T-cell (primary cell): ENCODE data around the gene ZNF175. TPM values are rescaled to one million over a fixed set of nuclear protein-coding genes. Genes with fewer than 3 reads are reported as not detected.
"Not testable (repeated sequence)": the region's sequence is repeated elsewhere in the genome, so short reads cannot be mapped to it uniquely, and the experiment has no call there.

Experiments used
- ATAC-seq, 4 experiments: fragments of 200-7000 bp in 3 of 4; fragments of 150-1000 bp in 1 of 4; cut with Tn5 transposase; replicated peaks in 1 of 4; 1 replicate in 3 of 4; 2 replicates in 1 of 4; pipeline ENCODE4 v1.10.0; 2021; ENCODE audit warnings: moderate library complexity in 3 of 4, mild to moderate bottlenecking in 2 of 4, moderate number of reproducible peaks in 1 of 4
- CTCF ChIA-PET, 2 donors: fragments of 300-600 bp; sonication (Branson Sonifier 250); formaldehyde crosslinking; loops; one replicate each; lab custom pipeline; 2022; ENCODE audit warnings: antibody characterized with exemption in 2 of 2; lab: Charles Lee
- POLR2A ChIA-PET, 2 donors: fragments of 300-600 bp; sonication (Branson Sonifier 250); formaldehyde crosslinking; loops; one replicate each; lab custom pipeline; 2022; ENCODE audit warnings: antibody characterized with exemption in 2 of 2; lab: Charles Lee
- DNase-seq, 35 experiments: peaks; one replicate each; pipeline versions ENCODE4 v3.0.0 to v3.0.0-alpha.2; 2013 to 2023
- H3K27ac ChIP-seq: one replicate; pipeline ENCODE4 v1.5.1; 2013; ENCODE audit warnings: low read length
- H3K27me3 ChIP-seq, 2 experiments: replicated peaks in 1 of 2; 1 replicate in 1 of 2; 2 replicates in 1 of 2; pipeline versions ENCODE4 v1.6.1 to v1.7.0; 2013; ENCODE audit warnings: low read length in 1 of 2, mixed read lengths in 1 of 2; ENCODE audit not compliant: control insufficient read depth in 2 of 2, insufficient read depth in 2 of 2; ENCODE audit errors: extremely low read depth in 1 of 2
- H3K36me3 ChIP-seq, 2 donors: 1 replicate in 1 of 2; 2 replicates in 1 of 2; pipeline versions ENCODE4 v1.6.1 to v1.7.0; 2013; ENCODE audit warnings: low read length in 1 of 2; ENCODE audit not compliant: control insufficient read depth in 2 of 2, insufficient read depth in 1 of 2; ENCODE audit errors: extremely low read depth in 1 of 2
- H3K4me1 ChIP-seq, 2 experiments: 1 replicate in 1 of 2; 2 replicates in 1 of 2; pipeline versions ENCODE4 v1.6.1 to v1.7.0; 2013; ENCODE audit warnings: low read length in 2 of 2, mixed read lengths in 1 of 2; ENCODE audit not compliant: insufficient read depth in 2 of 2, control insufficient read depth in 1 of 2; ENCODE audit errors: extremely low read depth in 1 of 2
- H3K4me3 ChIP-seq, 2 donors: 1 replicate in 1 of 2; 2 replicates in 1 of 2; pipeline versions ENCODE4 v1.5.1 to v1.7.0; 2013; ENCODE audit warnings: mild to moderate bottlenecking in 2 of 2, low read length in 1 of 2, moderate library complexity in 1 of 2; ENCODE audit not compliant: control insufficient read depth in 1 of 2; ENCODE audit errors: extremely low read depth in 1 of 2
- H3K9me3 ChIP-seq: 2 replicates; pipeline ENCODE4 v1.7.0; 2013
- H3K27ac Mint-ChIP-seq, 2 donors: one replicate each; pipeline ENCODE4 v1.8.0; 2020 to 2021; ENCODE audit warnings: mild to moderate bottlenecking in 2 of 2, mixed read lengths in 2 of 2
- H3K27me3 Mint-ChIP-seq, 2 donors: one replicate each; pipeline ENCODE4 v1.8.0; 2021 to 2022; ENCODE audit warnings: mixed read lengths in 2 of 2
- H3K36me3 Mint-ChIP-seq: one replicate; pipeline ENCODE4 v1.8.0; 2021; ENCODE audit warnings: mixed read lengths
- H3K4me1 Mint-ChIP-seq, 3 donors: one replicate each; pipeline ENCODE4 v1.8.0; 2020 to 2022; ENCODE audit warnings: mixed read lengths in 3 of 3, mild to moderate bottlenecking in 1 of 3
- H3K4me3 Mint-ChIP-seq, 3 donors: one replicate each; pipeline ENCODE4 v1.8.0; 2020 to 2022; ENCODE audit warnings: mild to moderate bottlenecking in 3 of 3, mixed read lengths in 3 of 3, moderate library complexity in 3 of 3
- H3K9me3 Mint-ChIP-seq, 3 donors: one replicate each; pipeline ENCODE4 v1.8.0; 2020 to 2022; ENCODE audit warnings: mixed read lengths in 3 of 3
- WGBS: methylation state at CpG from one replicate; pipeline ENCODE4 v1.1.5; 2013; ENCODE audit warnings: missing lambda C conversion rate; ENCODE audit not compliant: insufficient coverage; 5-methylcytosine and 5-hydroxymethylcytosine counted together
- total RNA-seq, 35 experiments: library from RNA in 6 of 35; stranded (reverse) in 6 of 35; fragments of 120-200 nt in 1 of 35; gene quantifications; one replicate each; pipeline versions ENCODE4 v1.2.1 to v1.2.4 and lab custom pipeline; 2013 to 2026

Gene ZNF175
- total RNA-seq, 5 donors from 2014 or later (not counting 1 experiment from before 2014, with no cell fraction given): 6.7 to 16.8 (median 12.3) TPM

- not testable (repeated sequence) for H3K4me3 ChIP-seq
These were observed 59.2 kb downstream of the ZNF175 start, which contains the start of gene SIGLEC5 for GRCh38 chr19:51630315-51630714. Gene SIGLEC5 (minus strand): TSS chr19:51630401. CDS start chr19:51630335, 66 bp downstream.

GRCh38 chr19:51632126-51632525 is 61.0 kb downstream of the ZNF175 start:
- H3K4me1 ChIP-seq: no peaks in the 10 kb centered on the region
- H3K36me3 ChIP-seq: no peaks in the 10 kb centered on the region
- POLR2A ChIA-PET: no interaction called here
- no peak overlapping the region for H3K27ac ChIP-seq
- H3K9me3 Mint-ChIP-seq: no peaks in the 10 kb centered on the region
- H3K36me3 Mint-ChIP-seq: no peaks in the 10 kb centered on the region
- no peak overlapping the region for H3K4me3 Mint-ChIP-seq
- no peaks in the 10 kb centered on the region for H3K4me1 Mint-ChIP-seq
- H3K27ac Mint-ChIP-seq: no peak overlapping the region
- ATAC-seq (no peak), DNase-seq (no peak)
- peaks cover 0 to 25% of the 10 kb centered on the region in 2 experiments for H3K27me3 ChIP-seq
- no peak overlapping the region for H3K4me3 ChIP-seq
- H3K27me3 Mint-ChIP-seq: peaks cover 8 to 21% of the 10 kb centered on the region in 2 donors
- no peaks in the 10 kb centered on the region for H3K9me3 ChIP-seq
- CTCF ChIA-PET: interaction anchor here in 1 of 2 donors (0.5 kb wide), 1 partner anchor 701 kb away, joined by 5 read pairs; no protein-coding TSS in a partner anchor
- WGBS: 83% methylated on average over 5 of the region's 5 CpGs

More at GRCh38 chr19:51630315-51630714, 59.2 kb downstream of the ZNF175 start, which contains the start of gene SIGLEC5:
- H3K36me3 ChIP-seq, H3K36me3 Mint-ChIP-seq, ATAC-seq, CTCF ChIA-PET, H3K9me3 Mint-ChIP-seq, H3K4me1 Mint-ChIP-seq, H3K4me3 Mint-ChIP-seq, H3K27ac ChIP-seq, H3K4me1 ChIP-seq, H3K9me3 ChIP-seq, H3K27ac Mint-ChIP-seq, POLR2A ChIA-PET: not testable (repeated sequence)
- H3K27me3 ChIP-seq: peaks cover 0 to 25% of the 10 kb centered on the region in 2 experiments
- peak in 1 of 35 experiments; percentile 15 for DNase-seq
- WGBS: 6% methylated on average over 6 of the region's 13 CpGs
- H3K27me3 Mint-ChIP-seq: peaks cover 13 to 26% of the 10 kb centered on the region in 2 donors

GRCh38 chr19:51637362-51637978 is 66.4 kb downstream of the ZNF175 start:
- Mint-ChIP-seq H3K4me3 (no peak overlapping the region), H3K27me3 (peaks cover 0 to 37% of the 10 kb centered on the region in 2 donors), H3K9me3 (no peaks in the 10 kb centered on the region), H3K4me1 (no peaks in the 10 kb centered on the region), H3K36me3 (no peaks in the 10 kb centered on the region), H3K27ac (no peak overlapping the region)
- Histone ChIP-seq H3K36me3 (no peaks in the 10 kb centered on the region), H3K4me1 (no peaks in the 10 kb centered on the region), H3K4me3 (no peak overlapping the region), H3K27me3 (no peaks in the 10 kb centered on the region), H3K9me3 (no peaks in the 10 kb centered on the region), H3K27ac (no peak overlapping the region)
- peak in 1 of 35 experiments; percentile 18 for DNase-seq
- 10% methylated on average over 2 of the region's 5 CpGs for WGBS
- ChIA-PET CTCF (no interaction called here), POLR2A (no interaction called here)
- ATAC-seq: no peak

GRCh38 chr19:51639916-51640315 is 68.8 kb downstream of the ZNF175 start:
- CTCF ChIA-PET: no interaction called here
- peaks cover 0 to 54% of the 10 kb centered on the region in 2 donors for H3K27me3 Mint-ChIP-seq
- H3K4me1 Mint-ChIP-seq: peaks cover 0 to 8% (median 0%) of the 10 kb centered on the region in 3 donors
- no peak overlapping the region for H3K27ac Mint-ChIP-seq
- WGBS: no CpG with 5 or more reads among the region's 4 CpGs
- H3K27me3 ChIP-seq: peaks cover 0 to 20% of the 10 kb centered on the region in 2 experiments
- H3K4me3 ChIP-seq: no peak overlapping the region
- POLR2A ChIA-PET: no interaction called here
- ATAC-seq (no peak), DNase-seq (no peak)
- no peaks in the 10 kb centered on the region for H3K9me3 Mint-ChIP-seq
- H3K9me3 ChIP-seq: no peaks in the 10 kb centered on the region
- H3K36me3 Mint-ChIP-seq: no peaks in the 10 kb centered on the region
- H3K27ac ChIP-seq: no peak overlapping the region
- no peak overlapping the region for H3K4me3 Mint-ChIP-seq
- no peaks in the 10 kb centered on the region for H3K4me1 ChIP-seq
- H3K36me3 ChIP-seq: no peaks in the 10 kb centered on the region

- CTCF ChIA-PET: no interaction called here
These were observed 69.3 kb downstream of the ZNF175 start for GRCh38 chr19:51640386-51640785.

GRCh38 chr19:51641648-51642047 is 70.6 kb downstream of the ZNF175 start:
- no peaks in the 10 kb centered on the region for H3K4me1 ChIP-seq
- H3K4me3 ChIP-seq: no peak overlapping the region
- CTCF ChIA-PET: no interaction called here
- peaks cover 0 to 20% of the 10 kb centered on the region in 2 experiments for H3K27me3 ChIP-seq
- Mint-ChIP-seq H3K36me3 (no peaks in the 10 kb centered on the region), H3K4me1 (peaks cover 0 to 8% (median 0%) of the 10 kb centered on the region in 3 donors), H3K9me3 (no peaks in the 10 kb centered on the region), H3K4me3 (no peak overlapping the region), H3K27me3 (peaks cover 0 to 57% of the 10 kb centered on the region in 2 donors), H3K27ac (no peak overlapping the region)
- DNase-seq: no peak
- no peak for ATAC-seq
- H3K36me3 ChIP-seq: no peaks in the 10 kb centered on the region
- H3K9me3 ChIP-seq: no peaks in the 10 kb centered on the region
- POLR2A ChIA-PET: no interaction called here
- H3K27ac ChIP-seq: no peak overlapping the region

More at GRCh38 chr19:51640386-51640785, 69.3 kb downstream of the ZNF175 start:
- Mint-ChIP-seq H3K4me1 (peaks cover 0 to 8% (median 0%) of the 10 kb centered on the region in 3 donors), H3K27ac (no peak overlapping the region), H3K9me3 (no peaks in the 10 kb centered on the region), H3K36me3 (no peaks in the 10 kb centered on the region), H3K27me3 (peaks cover 0 to 59% of the 10 kb centered on the region in 2 donors), H3K4me3 (no peak overlapping the region)
- DNase-seq: no peak
- Histone ChIP-seq H3K4me3 (no peak overlapping the region), H3K27ac (no peak overlapping the region), H3K36me3 (no peaks in the 10 kb centered on the region), H3K27me3 (peaks cover 0 to 20% of the 10 kb centered on the region in 2 experiments), H3K4me1 (no peaks in the 10 kb centered on the region), H3K9me3 (no peaks in the 10 kb centered on the region)
- 100% methylated on average over 2 of the region's 3 CpGs for WGBS
- ATAC-seq: no peak
- POLR2A ChIA-PET: no interaction called here
